ENCODE data around the gene ZFHX2. TPM values are rescaled to one million over a fixed set of nuclear protein-coding genes. Genes with fewer than 3 reads are reported as not detected.
"Not testable (repeated sequence)": the region's sequence is repeated elsewhere in the genome, so short reads cannot be mapped to it uniquely, and the experiment has no call there.

The ZFHX2 gene
- total RNA-seq, 1 donor from 2014 or later: 27.3 TPM

- FAIRE-seq; H3K9me3 ChIP-seq (ENCODE audit: insufficient read depth, low read depth, low read length); DNase-seq (ENCODE audit: low read depth); H3K4me1 Mint-ChIP-seq (ENCODE audit: low read depth, unreplicated experiment); H3K79me2 ChIP-seq (ENCODE audit: insufficient read depth, low read length); H3K36me3 Mint-ChIP-seq (ENCODE audit: low read depth, unreplicated experiment); H4K20me1 ChIP-seq (ENCODE audit: insufficient read depth, low read length); H3K4me3 ChIP-seq (ENCODE audit: insufficient read depth, low read depth, low read length); H3K27ac Mint-ChIP-seq (ENCODE audit: unreplicated experiment); H3K36me3 ChIP-seq (ENCODE audit: insufficient read depth, low read length); H3K4me3 Mint-ChIP-seq (ENCODE audit: unreplicated experiment); H3K27me3 ChIP-seq (ENCODE audit: insufficient read depth, low read length); H3K9ac ChIP-seq (ENCODE audit: low read length); H3K4me2 ChIP-seq (ENCODE audit: low read length); H2AFZ ChIP-seq (ENCODE audit: low read depth, low read length); H3K4me1 ChIP-seq (ENCODE audit: insufficient read depth, low read length); H3K9me3 Mint-ChIP-seq (ENCODE audit: unreplicated experiment); H3K27ac ChIP-seq (ENCODE audit: low read depth, low read length): not testable (repeated sequence)
- peaks cover 31% of the 10 kb centered on the region for H3K27me3 Mint-ChIP-seq (ENCODE audit: low read depth, unreplicated experiment)
Measured at GRCh38 chr14:23583761-23584526, 32.4 kb upstream of the ZFHX2 start.

- H3K27ac ChIP-seq (ENCODE audit: low read depth, low read length): no peak overlapping the region
- Mint-ChIP-seq H3K4me3 (ENCODE audit: unreplicated experiment) (no peak overlapping the region), H3K4me1 (ENCODE audit: low read depth, unreplicated experiment) (no peaks in the 10 kb centered on the region), H3K27me3 (ENCODE audit: low read depth, unreplicated experiment) (peaks cover 39% of the 10 kb centered on the region), H3K36me3 (ENCODE audit: low read depth, unreplicated experiment) (no peaks in the 10 kb centered on the region), H3K9me3 (ENCODE audit: unreplicated experiment) (peaks cover 2% of the 10 kb centered on the region), H3K27ac (ENCODE audit: unreplicated experiment) (no peak overlapping the region)
- H3K79me2 ChIP-seq (ENCODE audit: insufficient read depth, low read length): no peaks in the 10 kb centered on the region
- H3K4me2 ChIP-seq (ENCODE audit: low read length): no peak overlapping the region
- H4K20me1 ChIP-seq (ENCODE audit: insufficient read depth, low read length): no peaks in the 10 kb centered on the region
- DNase-seq (ENCODE audit: low read depth): no peak
- FAIRE-seq: no peak
- H3K27me3 ChIP-seq (ENCODE audit: insufficient read depth, low read length): peaks cover 17% of the 10 kb centered on the region
- no peak overlapping the region for H2AFZ ChIP-seq (ENCODE audit: low read depth, low read length)
- no peak for TF ChIP-seq CTCF (IDR thresholded peaks at IDR 0.05; ENCODE audit: insufficient read depth, low read depth, low read length)
- no peak for TF ChIP-seq EZH2 (IDR thresholded peaks at IDR 0.05; ENCODE audit: insufficient read depth, low read length)
- H3K9me3 ChIP-seq (ENCODE audit: insufficient read depth, low read depth, low read length): no peaks in the 10 kb centered on the region
- no peaks in the 10 kb centered on the region for H3K36me3 ChIP-seq (ENCODE audit: insufficient read depth, low read length)
- H3K4me1 ChIP-seq (ENCODE audit: insufficient read depth, low read length): no peaks in the 10 kb centered on the region
- H3K4me3 ChIP-seq (ENCODE audit: insufficient read depth, low read depth, low read length): no peak overlapping the region
- H3K9ac ChIP-seq (ENCODE audit: low read length): no peak overlapping the region
Measured at GRCh38 chr14:23582906-23583760, 31.6 kb upstream of the ZFHX2 start.

GRCh38 chr14:23580948-23581281 is 29.4 kb upstream of the ZFHX2 start:
- Histone ChIP-seq H2AFZ (ENCODE audit: low read depth, low read length) (no peak overlapping the region), H3K36me3 (ENCODE audit: insufficient read depth, low read length) (no peaks in the 10 kb centered on the region), H3K27ac (ENCODE audit: low read depth, low read length) (no peak overlapping the region), H3K9ac (ENCODE audit: low read length) (no peak overlapping the region), H3K4me1 (ENCODE audit: insufficient read depth, low read length) (no peaks in the 10 kb centered on the region), H3K4me2 (ENCODE audit: low read length) (no peak overlapping the region), H4K20me1 (ENCODE audit: insufficient read depth, low read length) (no peaks in the 10 kb centered on the region), H3K4me3 (ENCODE audit: insufficient read depth, low read depth, low read length) (no peak overlapping the region), H3K27me3 (ENCODE audit: insufficient read depth, low read length) (peaks cover 27% of the 10 kb centered on the region), H3K9me3 (ENCODE audit: insufficient read depth, low read depth, low read length) (no peaks in the 10 kb centered on the region), H3K79me2 (ENCODE audit: insufficient read depth, low read length) (no peaks in the 10 kb centered on the region)
- Mint-ChIP-seq H3K4me3 (ENCODE audit: unreplicated experiment) (no peak overlapping the region), H3K4me1 (ENCODE audit: low read depth, unreplicated experiment) (no peaks in the 10 kb centered on the region), H3K9me3 (ENCODE audit: unreplicated experiment) (peaks cover 5% of the 10 kb centered on the region), H3K27ac (ENCODE audit: unreplicated experiment) (no peak overlapping the region), H3K36me3 (ENCODE audit: low read depth, unreplicated experiment) (no peaks in the 10 kb centered on the region), H3K27me3 (ENCODE audit: low read depth, unreplicated experiment) (peaks cover 40% of the 10 kb centered on the region)
- TF ChIP-seq EZH2 (IDR thresholded peaks at IDR 0.05; ENCODE audit: insufficient read depth, low read length) (no peak), CTCF (IDR thresholded peaks at IDR 0.05; ENCODE audit: insufficient read depth, low read depth, low read length) (no peak)
- FAIRE-seq: no peak
- no peak for DNase-seq (ENCODE audit: low read depth)

Measured in astrocyte (in vitro differentiated cells and primary cell).